Osteoblast (primary cell): ENCODE measurements around the gene ZDHHC14. TPM values are rescaled to one million over a fixed set of nuclear protein-coding genes. Genes with fewer than 3 reads are reported as not detected.
A peak's percentile ranks its signal among the peaks of the same experiment; 100 is the strongest.

Experiments
- DNase-seq: peaks from one replicate; pipeline ENCODE4 v3.0.0; 2011; ENCODE audit warnings: low spot score, mixed read lengths; ENCODE audit not compliant: insufficient read length; ENCODE audit errors: missing footprints
- H2AFZ ChIP-seq: 2 replicates; pipeline ENCODE4 v1.6.0; 2011; ENCODE audit warnings: mild to moderate bottlenecking, low read length
- H3K27ac ChIP-seq: 2 replicates; pipeline ENCODE4 v1.5.1; 2011; ENCODE audit warnings: mild to moderate bottlenecking, low read depth, low read length, moderate library complexity
- H3K27me3 ChIP-seq: 2 replicates; pipeline ENCODE4 v1.6.0; 2012; ENCODE audit warnings: mild to moderate bottlenecking, control low read depth, inconsistent platforms, low read length, moderate library complexity; ENCODE audit not compliant: insufficient read depth
- H3K36me3 ChIP-seq: 2 replicates; pipeline ENCODE4 v1.5.1; 2011; ENCODE audit warnings: mild to moderate bottlenecking, low read length, control low read depth, moderate library complexity; ENCODE audit not compliant: insufficient read depth
- H3K4me1 ChIP-seq: 2 replicates; pipeline ENCODE4 v1.5.1; 2011; ENCODE audit warnings: mild to moderate bottlenecking, low read length, control low read depth, moderate library complexity; ENCODE audit not compliant: insufficient read depth
- H3K4me2 ChIP-seq: 2 replicates; pipeline ENCODE4 v1.6.0; 2011; ENCODE audit warnings: mild to moderate bottlenecking, low read length; ENCODE audit not compliant: insufficient read depth
- H3K4me3 ChIP-seq: fragments of 200-600 bp; sonication (generic); 3 replicates; pipeline ENCODE4 v1.5.1; 2012; ENCODE audit warnings: mild to moderate bottlenecking, low read length, inconsistent platforms; ENCODE audit not compliant: insufficient read depth
- H3K79me2 ChIP-seq: 2 replicates; pipeline ENCODE4 v1.6.0; 2012; ENCODE audit warnings: mild to moderate bottlenecking, low read length, control low read depth, inconsistent platforms; ENCODE audit not compliant: insufficient read depth
- H3K9me3 ChIP-seq: 2 replicates; pipeline ENCODE4 v1.5.1; 2011; ENCODE audit warnings: low read depth, low read length, control low read depth
- H4K20me1 ChIP-seq: 2 replicates; pipeline ENCODE4 v1.6.0; 2012; ENCODE audit warnings: mild to moderate bottlenecking, low read length, control low read depth; ENCODE audit not compliant: insufficient read depth
- total RNA-seq: library from RNA; depleted of rRNA; stranded (reverse); fragments of >200 nt; gene quantifications from 2 replicates; pipeline ENCODE4 v1.2.3, GENCODE V29; 2012
- TF ChIP-seq, protein P1 (sequence below): IDR thresholded peaks from 2 replicates; pipeline ENCODE4 v1.5.1; 2011; ENCODE audit warnings: mild to moderate bottlenecking, low read depth, low read length, moderate library complexity; ENCODE audit errors: extremely low read depth

Gene ZDHHC14
- total RNA-seq, 1 donor, result 1.4 TPM

DNA sequence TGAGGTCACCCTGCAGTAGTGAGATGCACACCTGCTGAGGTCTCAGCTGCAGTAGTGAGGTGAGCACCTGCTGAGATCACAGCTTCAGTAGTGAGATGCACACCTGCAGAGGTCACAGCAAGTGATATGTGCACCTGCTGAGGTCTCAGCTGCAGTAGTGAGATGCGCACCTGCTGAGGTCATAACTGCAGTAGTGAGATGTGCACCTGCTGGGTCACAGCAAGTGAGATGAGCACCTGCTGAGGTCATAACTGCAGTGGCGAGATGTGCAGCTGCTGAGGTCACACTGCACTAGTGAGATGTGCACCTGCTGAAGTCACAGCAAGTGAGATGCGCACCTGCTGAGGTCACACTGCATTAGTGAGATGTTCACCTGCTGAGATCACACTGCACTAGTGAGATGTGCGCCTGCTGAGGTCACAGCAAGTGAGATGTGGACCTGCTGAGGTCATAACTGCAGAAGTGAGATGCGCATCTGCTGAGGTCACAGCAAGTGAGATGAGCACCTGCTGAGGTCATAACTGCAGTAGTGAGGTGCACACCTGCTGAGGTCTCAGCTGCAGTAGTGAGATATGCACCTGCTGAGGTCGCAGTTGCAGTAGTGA lies 20.8 kb downstream of the ZDHHC14 start:
- no peak overlapping the region for H3K4me3 ChIP-seq
- H3K4me2 ChIP-seq, result no peak overlapping the region
- no peaks in the 10 kb centered on the region for H3K79me2 ChIP-seq
- H3K27ac ChIP-seq, result no peak overlapping the region
- H3K9me3 ChIP-seq, result no peaks in the 10 kb centered on the region
- DNase-seq, result peak; percentile 71
- no peak overlapping the region for H2AFZ ChIP-seq
- TF ChIP-seq, protein P1, sequence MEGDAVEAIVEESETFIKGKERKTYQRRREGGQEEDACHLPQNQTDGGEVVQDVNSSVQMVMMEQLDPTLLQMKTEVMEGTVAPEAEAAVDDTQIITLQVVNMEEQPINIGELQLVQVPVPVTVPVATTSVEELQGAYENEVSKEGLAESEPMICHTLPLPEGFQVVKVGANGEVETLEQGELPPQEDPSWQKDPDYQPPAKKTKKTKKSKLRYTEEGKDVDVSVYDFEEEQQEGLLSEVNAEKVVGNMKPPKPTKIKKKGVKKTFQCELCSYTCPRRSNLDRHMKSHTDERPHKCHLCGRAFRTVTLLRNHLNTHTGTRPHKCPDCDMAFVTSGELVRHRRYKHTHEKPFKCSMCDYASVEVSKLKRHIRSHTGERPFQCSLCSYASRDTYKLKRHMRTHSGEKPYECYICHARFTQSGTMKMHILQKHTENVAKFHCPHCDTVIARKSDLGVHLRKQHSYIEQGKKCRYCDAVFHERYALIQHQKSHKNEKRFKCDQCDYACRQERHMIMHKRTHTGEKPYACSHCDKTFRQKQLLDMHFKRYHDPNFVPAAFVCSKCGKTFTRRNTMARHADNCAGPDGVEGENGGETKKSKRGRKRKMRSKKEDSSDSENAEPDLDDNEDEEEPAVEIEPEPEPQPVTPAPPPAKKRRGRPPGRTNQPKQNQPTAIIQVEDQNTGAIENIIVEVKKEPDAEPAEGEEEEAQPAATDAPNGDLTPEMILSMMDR, result no peak
- no peaks in the 10 kb centered on the region for H4K20me1 ChIP-seq
- H3K27me3 ChIP-seq, result no peaks in the 10 kb centered on the region
- no peaks in the 10 kb centered on the region for H3K4me1 ChIP-seq
- no peaks in the 10 kb centered on the region for H3K36me3 ChIP-seq

- TF ChIP-seq, protein P1, result no peak
- no peak overlapping the region for H3K4me3 ChIP-seq
- no peak overlapping the region for H2AFZ ChIP-seq
- no peaks in the 10 kb centered on the region for H3K79me2 ChIP-seq
- no peaks in the 10 kb centered on the region for H3K4me1 ChIP-seq
- H3K4me2 ChIP-seq, result no peak overlapping the region
- no peak overlapping the region for H3K27ac ChIP-seq
- H3K36me3 ChIP-seq, result no peaks in the 10 kb centered on the region
- no peaks in the 10 kb centered on the region for H3K27me3 ChIP-seq
- no peaks in the 10 kb centered on the region for H4K20me1 ChIP-seq
- H3K9me3 ChIP-seq, result no peaks in the 10 kb centered on the region
- no peak for DNase-seq
Observed at GRCh38 chr6:157402996-157403685, 22.2 kb downstream of the ZDHHC14 start.

DNA sequence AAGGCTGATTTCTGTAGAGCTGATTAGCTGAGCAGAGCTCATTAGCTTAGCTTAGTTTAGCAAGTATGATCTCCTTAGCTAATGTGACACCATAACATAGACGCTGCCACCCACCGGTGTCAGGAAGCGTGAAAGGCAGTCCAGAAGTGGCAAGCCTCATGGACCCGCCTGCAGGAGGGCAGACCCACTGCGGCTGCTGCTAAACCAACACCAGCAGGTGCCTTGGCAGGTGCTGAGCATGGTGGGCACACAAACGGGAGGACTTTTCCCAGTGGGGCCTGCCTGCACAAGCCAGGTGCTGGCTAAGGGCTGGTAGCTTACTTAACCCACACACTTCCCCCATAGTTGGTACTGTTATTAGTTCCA lies 22.7 kb downstream of the ZDHHC14 start:
- Histone ChIP-seq H3K27ac (no peak overlapping the region), H3K36me3 (no peaks in the 10 kb centered on the region), H3K4me1 (no peaks in the 10 kb centered on the region), H2AFZ (no peak overlapping the region), H4K20me1 (no peaks in the 10 kb centered on the region), H3K27me3 (no peaks in the 10 kb centered on the region), H3K79me2 (no peaks in the 10 kb centered on the region), H3K9me3 (no peaks in the 10 kb centered on the region), H3K4me3 (no peak overlapping the region), H3K4me2 (no peak overlapping the region)
- TF ChIP-seq, protein P1, result no peak
- no peak for DNase-seq

DNA sequence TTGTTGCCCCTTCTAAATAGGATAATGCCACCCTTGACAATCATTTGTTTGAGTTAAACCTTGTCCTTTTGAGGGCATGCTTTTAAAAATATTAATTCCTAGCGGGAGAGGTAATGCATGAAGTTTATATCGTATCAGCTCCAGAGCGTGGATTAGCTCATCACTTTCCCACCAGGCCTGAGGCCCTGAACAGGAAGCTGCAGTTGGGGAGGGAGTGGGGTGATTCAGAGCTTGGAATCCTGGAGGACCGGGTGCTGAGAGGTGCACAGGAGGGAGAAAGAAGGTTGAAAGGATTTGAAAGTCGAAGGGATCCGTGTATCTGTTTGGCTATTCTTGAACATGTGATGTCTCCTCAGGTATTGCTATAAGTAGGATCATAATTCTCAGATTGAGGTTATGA lies 25.0 kb downstream of the ZDHHC14 start:
- H3K27me3 ChIP-seq, result no peaks in the 10 kb centered on the region
- H3K9me3 ChIP-seq, result no peaks in the 10 kb centered on the region
- no peaks in the 10 kb centered on the region for H3K4me1 ChIP-seq
- no peak overlapping the region for H2AFZ ChIP-seq
- H3K27ac ChIP-seq, result no peak overlapping the region
- H3K4me2 ChIP-seq, result no peak overlapping the region
- TF ChIP-seq, protein P1, result no peak
- no peaks in the 10 kb centered on the region for H3K36me3 ChIP-seq
- no peak overlapping the region for H3K4me3 ChIP-seq
- DNase-seq, result peak; percentile 49
- no peaks in the 10 kb centered on the region for H3K79me2 ChIP-seq
- no peaks in the 10 kb centered on the region for H4K20me1 ChIP-seq
